GM12873 (cell line): ENCODE measurements around the gene CREBL2.

Source experiments
- CTCF ChIP-seq: IDR thresholded peaks from 2 replicates; pipeline ENCODE4 v1.5.1; 2012; ENCODE audit warnings: low read depth, mild to moderate bottlenecking, moderate library complexity, low read length, control low read depth; ENCODE audit not compliant: insufficient read depth; ENCODE audit errors: missing control alignments

Gene CREBL2, protein sequence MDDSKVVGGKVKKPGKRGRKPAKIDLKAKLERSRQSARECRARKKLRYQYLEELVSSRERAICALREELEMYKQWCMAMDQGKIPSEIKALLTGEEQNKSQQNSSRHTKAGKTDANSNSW

GRCh38 chr12:12611512-12612306, at the start of gene CREBL2:
TSS of gene CREBL2 (plus strand) at chr12:12611876. CDS start at chr12:12612173, 297 bp downstream.
- TF ChIP-seq CTCF, result no peak

DNA sequence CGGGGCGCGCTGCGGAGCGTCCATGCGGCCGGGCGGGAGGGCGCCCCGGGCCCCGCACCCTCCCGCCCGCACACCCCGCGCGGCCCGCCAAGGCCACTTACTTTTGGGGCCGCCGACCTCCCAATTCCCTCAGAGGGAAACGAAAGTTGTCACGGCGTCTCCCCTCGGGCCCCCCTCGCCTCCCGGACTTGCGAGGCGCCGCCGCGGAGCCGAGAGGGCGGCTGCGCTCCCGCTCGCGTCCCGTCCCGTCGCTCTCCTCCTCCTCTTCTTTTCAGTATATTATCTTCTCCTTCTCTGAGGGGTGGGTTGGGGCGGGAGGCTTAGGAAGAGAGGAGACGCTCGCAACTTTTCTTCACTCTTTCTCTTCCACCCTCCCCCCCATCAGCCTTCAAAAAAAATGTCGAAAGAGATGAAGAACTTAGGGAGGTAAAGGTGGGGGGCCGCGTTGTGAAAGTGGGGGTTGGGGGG, 49.6 kb upstream of the CREBL2 start:
- TF ChIP-seq CTCF, result no peak

DNA sequence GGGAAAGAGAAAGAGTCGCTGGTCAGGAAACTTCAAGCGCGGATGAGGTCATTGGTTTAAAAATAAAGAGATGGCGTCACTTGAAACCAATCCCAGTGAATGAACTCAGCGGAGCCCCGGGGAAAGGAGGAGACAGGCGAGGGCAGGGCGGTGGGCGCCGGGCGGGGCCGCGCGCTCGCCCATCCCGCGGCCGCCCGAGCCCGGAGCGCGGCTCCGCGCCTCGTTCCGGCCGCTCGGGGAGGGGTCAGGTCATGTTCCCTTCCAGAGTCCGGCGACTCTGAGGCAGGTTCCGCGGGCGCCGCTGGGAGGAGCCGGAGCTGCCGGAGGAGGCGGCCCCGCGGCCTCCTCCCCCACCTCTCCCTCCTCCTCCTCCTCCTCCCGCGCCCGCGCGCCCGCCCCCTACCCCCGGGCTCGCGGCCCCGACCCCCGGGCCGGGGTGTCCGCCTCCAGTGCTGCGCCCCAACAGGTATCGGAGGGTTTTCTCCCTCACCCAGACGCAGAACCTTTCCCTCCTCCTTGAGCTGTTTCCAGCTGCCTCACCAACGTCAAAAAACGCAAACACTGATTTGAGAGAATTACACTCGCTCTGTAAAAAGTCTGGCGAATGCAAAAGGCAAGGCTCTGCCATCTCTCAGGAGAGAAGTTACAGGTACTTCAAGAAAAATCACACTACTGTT, 49.0 kb upstream of the CREBL2 start, which contains the start of gene DUSP16:
TSS of gene DUSP16 (minus strand) at position 279 of the 677 bp plus-strand sequence. CDS start 41,765 bp downstream, outside the sequence.
- TF ChIP-seq CTCF, result peak; percentile 5

- TF ChIP-seq CTCF, result no peak
These were observed 48.3 kb upstream of the CREBL2 start for GRCh38 chr12:12563290-12563928.

DNA sequence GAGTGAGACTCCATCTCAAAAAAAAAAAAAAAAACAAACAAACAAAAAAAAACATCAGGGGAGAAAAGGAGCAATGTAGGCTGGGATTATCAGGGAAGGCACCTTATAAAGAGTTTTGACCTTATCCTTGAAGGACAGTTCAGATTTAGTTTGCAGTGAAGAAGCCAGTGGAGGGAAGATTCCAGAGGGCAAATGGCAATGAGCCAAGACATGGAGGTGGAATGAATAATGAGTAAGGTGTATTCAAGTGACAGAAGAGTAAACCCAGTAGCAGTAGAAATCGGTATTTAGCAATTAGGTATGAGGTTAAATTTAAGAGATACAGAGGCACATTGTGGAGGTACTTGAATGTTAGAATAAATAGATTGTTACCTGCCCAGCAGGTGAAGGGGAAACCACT, 46.8 kb upstream of the CREBL2 start:
- no peak for TF ChIP-seq CTCF

GRCh38 chr12:12572659-12573058, 39.0 kb upstream of the CREBL2 start:
- no peak for TF ChIP-seq CTCF
